Suprapubic skin (tissue), 4 donors: Measurements from ENCODE around the gene VPS8.

ENCODE experiments used
- CTCF ChIP-seq, 2 donors: fragments of 200-600 bp in 1 of 2; fragments of 450-650 bp in 1 of 2; sonication (generic) in 1 of 2; IDR thresholded peaks; one replicate each; pipeline ENCODE4 v1.5.1; 2016 to 2019; ENCODE audit warnings: antibody characterized with exemption in 2 of 2, mild to moderate bottlenecking in 1 of 2, moderate library complexity in 1 of 2
- EP300 ChIP-seq: sonication (generic); formaldehyde crosslinking; IDR thresholded peaks from one replicate; pipeline ENCODE4 v1.6.1; 2017; ENCODE audit warnings: antibody characterized with exemption
- POLR2AphosphoS5 ChIP-seq, 3 donors: sonication (generic); formaldehyde crosslinking; IDR thresholded peaks; one replicate each; pipeline ENCODE4 v1.6.1; 2017; ENCODE audit warnings: antibody characterized with exemption in 3 of 3

GRCh38 chr3:184802150-184802549 lies 9.8 kb upstream of the VPS8 start:
- no peak for TF ChIP-seq CTCF (IDR thresholded peaks at IDR 0.05)
- no peak for TF ChIP-seq EP300
- no peak for TF ChIP-seq POLR2AphosphoS5 (IDR thresholded peaks at IDR 0.05)
